Measurements from ENCODE around the gene GINS1. TPM values are rescaled to one million over a fixed set of nuclear protein-coding genes. Genes with fewer than 3 reads are reported as not detected.

Gene GINS1
- total RNA-seq, 1 experiment from 2014 or later, result 42.5 TPM

- Histone ChIP-seq H3K27ac (no peak overlapping the region), H3K4me1 (replicated peaks) (peaks cover 6% of the 10 kb centered on the region)
- DNase-seq (ENCODE audit: low read depth in 1 of 2, low spot score in 2 of 2), result no peak
These were observed 73.9 kb downstream of the GINS1 start for GRCh38 chr20:25481235-25481917.

GRCh38 chr20:25481918-25482253 lies 74.4 kb downstream of the GINS1 start:
- no peak for DNase-seq (ENCODE audit: low read depth in 1 of 2, low spot score in 2 of 2)
- Histone ChIP-seq H3K4me1 (replicated peaks) (peaks cover 6% of the 10 kb centered on the region), H3K9me3 (replicated peaks) (no peaks in the 10 kb centered on the region), H3K27me3 (replicated peaks) (no peaks in the 10 kb centered on the region), H3K36me3 (peaks cover 37% of the 10 kb centered on the region), H3K4me3 (no peak overlapping the region), H3K27ac (no peak overlapping the region)

More at GRCh38 chr20:25481235-25481917, 73.9 kb downstream of the GINS1 start:
- no peaks in the 10 kb centered on the region for H3K27me3 ChIP-seq (replicated peaks)
- no peaks in the 10 kb centered on the region for H3K9me3 ChIP-seq (replicated peaks)
- H3K36me3 ChIP-seq, result peaks cover 37% of the 10 kb centered on the region
- H3K4me3 ChIP-seq, result no peak overlapping the region

GRCh38 chr20:25483431-25484132 lies 76.1 kb downstream of the GINS1 start:
- H3K4me1 ChIP-seq (replicated peaks), result peaks cover 6% of the 10 kb centered on the region
- H3K27me3 ChIP-seq (replicated peaks), result no peaks in the 10 kb centered on the region
- H3K9me3 ChIP-seq (replicated peaks), result no peaks in the 10 kb centered on the region
- no peak for DNase-seq (ENCODE audit: low read depth in 1 of 2, low spot score in 2 of 2)
- no peak overlapping the region for H3K27ac ChIP-seq
- peaks cover 38% of the 10 kb centered on the region for H3K36me3 ChIP-seq
- no peak overlapping the region for H3K4me3 ChIP-seq

- H3K27me3 ChIP-seq (replicated peaks), result no peaks in the 10 kb centered on the region
- H3K27ac ChIP-seq, result no peak overlapping the region
- H3K4me3 ChIP-seq, result no peak overlapping the region
- peaks cover 6% of the 10 kb centered on the region for H3K4me1 ChIP-seq (replicated peaks)
- DNase-seq (ENCODE audit: low read depth in 1 of 2, low spot score in 2 of 2), result no peak
- H3K36me3 ChIP-seq, result peaks cover 36% of the 10 kb centered on the region
- H3K9me3 ChIP-seq (replicated peaks), result no peaks in the 10 kb centered on the region
These were observed 76.9 kb downstream of the GINS1 start for GRCh38 chr20:25484224-25484846.

DNA sequence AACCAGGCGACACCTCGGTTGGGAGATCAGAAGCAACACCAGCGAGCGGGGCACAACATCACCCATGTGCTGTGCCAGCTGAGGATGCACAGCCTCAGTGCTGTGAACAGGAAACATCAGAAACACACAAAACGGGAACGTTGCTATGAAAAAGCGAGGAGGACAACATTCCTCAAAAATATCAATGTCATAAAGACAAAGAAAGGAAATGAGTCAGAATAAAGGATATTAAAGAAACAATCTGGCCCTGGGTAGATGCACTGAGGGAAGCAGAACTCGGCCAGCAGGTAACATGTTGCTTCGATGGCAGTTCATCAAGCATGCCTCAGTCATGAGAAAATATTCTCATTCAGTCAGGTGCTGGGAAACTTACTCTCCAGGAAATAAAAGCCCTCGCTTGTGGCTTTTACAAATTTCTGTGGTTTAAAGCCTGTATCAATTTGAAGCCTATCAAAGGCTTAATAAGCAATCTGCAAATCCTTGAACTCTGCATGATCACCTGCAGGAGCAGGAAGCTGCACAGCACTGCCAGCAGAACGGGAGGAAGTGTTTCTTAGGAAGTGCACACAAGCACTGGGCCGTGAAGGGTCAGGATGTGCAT lies 77.5 kb downstream of the GINS1 start:
- DNase-seq (ENCODE audit: low read depth in 1 of 2, low spot score in 2 of 2), result no peak
- H3K4me3 ChIP-seq, result no peak overlapping the region
- peaks cover 33% of the 10 kb centered on the region for H3K36me3 ChIP-seq
- H3K9me3 ChIP-seq (replicated peaks), result no peaks in the 10 kb centered on the region
- H3K27me3 ChIP-seq (replicated peaks), result no peaks in the 10 kb centered on the region
- no peak overlapping the region for H3K27ac ChIP-seq
- H3K4me1 ChIP-seq (replicated peaks), result peaks cover 6% of the 10 kb centered on the region

- H3K9me3 ChIP-seq (replicated peaks), result no peaks in the 10 kb centered on the region
- no peaks in the 10 kb centered on the region for H3K27me3 ChIP-seq (replicated peaks)
- H3K27ac ChIP-seq, result no peak overlapping the region
- no peak for DNase-seq (ENCODE audit: low read depth in 1 of 2, low spot score in 2 of 2)
- H3K4me1 ChIP-seq (replicated peaks), result peaks cover 6% of the 10 kb centered on the region
- H3K36me3 ChIP-seq, result peaks cover 29% of the 10 kb centered on the region
- no peak overlapping the region for H3K4me3 ChIP-seq
These were observed 78.4 kb downstream of the GINS1 start for GRCh38 chr20:25485872-25486271.

DNA sequence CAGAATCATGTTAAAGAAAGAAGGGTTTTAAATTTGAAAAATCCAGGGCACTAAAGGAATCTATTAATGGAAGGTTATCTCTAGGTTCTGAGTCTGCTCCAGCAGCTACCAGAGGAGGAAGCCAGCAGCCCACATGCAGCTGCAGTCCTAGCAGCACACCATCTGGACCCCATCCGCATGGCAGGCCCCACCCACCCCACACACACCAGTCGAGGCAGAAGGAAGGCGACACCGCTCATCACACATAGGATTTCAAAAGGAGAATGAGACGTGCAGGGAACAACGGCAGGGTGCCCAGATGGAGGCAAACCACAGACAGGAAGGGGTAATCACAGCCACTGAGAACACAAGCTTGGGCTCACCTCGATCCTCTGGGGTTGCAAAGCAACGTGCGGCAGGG lies 78.9 kb downstream of the GINS1 start:
- DNase-seq (ENCODE audit: low read depth in 1 of 2, low spot score in 2 of 2), result no peak
- Histone ChIP-seq H3K9me3 (replicated peaks) (no peaks in the 10 kb centered on the region), H3K4me1 (replicated peaks) (peaks cover 6% of the 10 kb centered on the region), H3K4me3 (no peak overlapping the region), H3K27ac (no peak overlapping the region), H3K27me3 (replicated peaks) (no peaks in the 10 kb centered on the region), H3K36me3 (peaks cover 25% of the 10 kb centered on the region)

GRCh38 chr20:25487306-25487705 lies 79.8 kb downstream of the GINS1 start:
- Histone ChIP-seq H3K36me3 (peaks cover 19% of the 10 kb centered on the region), H3K4me3 (no peak overlapping the region), H3K9me3 (replicated peaks) (no peaks in the 10 kb centered on the region), H3K27me3 (replicated peaks) (no peaks in the 10 kb centered on the region), H3K4me1 (replicated peaks) (peaks cover 6% of the 10 kb centered on the region), H3K27ac (no peak overlapping the region)
- DNase-seq (ENCODE audit: low read depth in 1 of 2, low spot score in 2 of 2), result no peak

GRCh38 chr20:25487975-25488374 lies 80.5 kb downstream of the GINS1 start:
- peaks cover 6% of the 10 kb centered on the region for H3K4me1 ChIP-seq (replicated peaks)
- H3K9me3 ChIP-seq (replicated peaks), result no peaks in the 10 kb centered on the region
- peaks cover 19% of the 10 kb centered on the region for H3K36me3 ChIP-seq
- H3K27me3 ChIP-seq (replicated peaks), result no peaks in the 10 kb centered on the region
- no peak overlapping the region for H3K27ac ChIP-seq
- no peak for DNase-seq (ENCODE audit: low read depth in 1 of 2, low spot score in 2 of 2)
- no peak overlapping the region for H3K4me3 ChIP-seq

DNA sequence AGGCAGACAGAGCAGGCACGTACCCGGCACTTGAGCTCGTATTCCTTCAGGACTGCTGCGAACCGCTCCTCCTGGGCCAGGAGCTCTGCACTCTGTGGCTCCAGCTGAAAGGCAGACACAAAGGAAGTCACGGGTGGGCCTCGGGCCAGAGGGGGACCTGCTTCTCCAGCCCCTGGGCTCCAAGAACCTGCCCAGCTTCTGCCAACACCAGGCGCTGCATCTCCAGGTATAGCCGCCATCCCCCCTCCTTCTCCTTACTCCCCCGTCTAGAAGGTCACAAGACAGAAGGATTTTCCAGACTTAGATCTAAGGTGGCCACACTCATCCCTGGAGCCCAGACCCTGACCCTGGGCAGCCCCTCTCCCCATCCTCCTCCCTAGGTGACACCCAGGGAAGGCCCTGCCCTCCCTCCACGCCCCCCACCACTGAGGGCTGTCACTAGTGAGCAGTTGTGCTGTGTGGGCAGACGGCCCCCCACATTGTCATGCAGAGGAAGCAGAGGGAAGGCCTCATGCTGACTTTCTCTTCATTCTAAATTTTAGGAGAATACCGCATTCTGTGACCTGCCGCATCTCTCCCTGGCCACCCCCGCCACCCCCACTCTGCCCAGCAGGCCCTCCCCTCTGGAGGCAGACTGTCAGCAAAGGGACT lies 81.9 kb downstream of the GINS1 start:
- no peak for DNase-seq (ENCODE audit: low read depth in 1 of 2, low spot score in 2 of 2)
- no peak overlapping the region for H3K27ac ChIP-seq
- no peaks in the 10 kb centered on the region for H3K9me3 ChIP-seq (replicated peaks)
- H3K27me3 ChIP-seq (replicated peaks), result no peaks in the 10 kb centered on the region
- peaks cover 6% of the 10 kb centered on the region for H3K4me1 ChIP-seq (replicated peaks)
- H3K36me3 ChIP-seq, result peaks cover 15% of the 10 kb centered on the region; the same call in 1 of the 2 replicates
- H3K4me3 ChIP-seq, result no peak overlapping the region

GRCh38 chr20:25490656-25491445 lies 83.4 kb downstream of the GINS1 start:
- Histone ChIP-seq H3K9me3 (replicated peaks) (no peaks in the 10 kb centered on the region), H3K27ac (no peak overlapping the region), H3K4me3 (no peak overlapping the region), H3K36me3 (peaks cover 15% of the 10 kb centered on the region; the same call in 1 of the 2 replicates), H3K27me3 (replicated peaks) (no peaks in the 10 kb centered on the region), H3K4me1 (replicated peaks) (no peaks in the 10 kb centered on the region)
- no peak for DNase-seq (ENCODE audit: low read depth in 1 of 2, low spot score in 2 of 2)

- Histone ChIP-seq H3K27ac (no peak overlapping the region), H3K36me3 (peaks cover 15% of the 10 kb centered on the region; the same call in 1 of the 2 replicates), H3K4me3 (no peak overlapping the region), H3K4me1 (replicated peaks) (no peaks in the 10 kb centered on the region), H3K9me3 (replicated peaks) (no peaks in the 10 kb centered on the region), H3K27me3 (replicated peaks) (no peaks in the 10 kb centered on the region)
- DNase-seq (ENCODE audit: low read depth in 1 of 2, low spot score in 2 of 2), result no peak
These were observed 84.1 kb downstream of the GINS1 start for GRCh38 chr20:25491446-25492038.

- H3K4me1 ChIP-seq (replicated peaks), result no peaks in the 10 kb centered on the region
- no peak for DNase-seq (ENCODE audit: low read depth in 1 of 2, low spot score in 2 of 2)
- H3K27me3 ChIP-seq (replicated peaks), result no peaks in the 10 kb centered on the region
- peaks cover 10% of the 10 kb centered on the region for H3K36me3 ChIP-seq
- H3K4me3 ChIP-seq, result no peak overlapping the region
- H3K27ac ChIP-seq, result no peak overlapping the region
- no peaks in the 10 kb centered on the region for H3K9me3 ChIP-seq (replicated peaks)
These were observed 85.7 kb downstream of the GINS1 start for GRCh38 chr20:25493137-25493536.
